ENCODE measurements around the gene BGN.

BGN gene

DNA sequence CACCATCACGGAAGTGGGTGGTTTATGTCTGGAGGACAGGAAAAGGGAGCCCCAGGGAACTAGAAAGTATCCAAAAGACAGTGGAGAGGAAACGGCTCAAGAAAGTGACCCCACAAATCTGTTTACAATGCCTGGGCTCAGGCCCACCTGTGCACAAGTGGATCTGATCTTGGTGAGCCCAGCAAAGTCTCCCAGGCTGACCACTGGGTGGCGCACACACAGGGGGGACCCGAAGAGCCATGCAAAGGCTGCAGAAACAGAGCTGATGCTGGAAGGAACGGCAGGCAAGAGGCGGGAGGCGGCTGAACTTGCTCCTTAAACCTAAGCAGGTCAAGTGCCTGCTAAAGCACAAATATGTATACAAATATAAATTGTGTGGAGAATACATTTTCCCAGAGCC lies 34.0 kb upstream of the BGN start:
- no peak for DNase-seq (ENCODE audit: low read depth)

DNA sequence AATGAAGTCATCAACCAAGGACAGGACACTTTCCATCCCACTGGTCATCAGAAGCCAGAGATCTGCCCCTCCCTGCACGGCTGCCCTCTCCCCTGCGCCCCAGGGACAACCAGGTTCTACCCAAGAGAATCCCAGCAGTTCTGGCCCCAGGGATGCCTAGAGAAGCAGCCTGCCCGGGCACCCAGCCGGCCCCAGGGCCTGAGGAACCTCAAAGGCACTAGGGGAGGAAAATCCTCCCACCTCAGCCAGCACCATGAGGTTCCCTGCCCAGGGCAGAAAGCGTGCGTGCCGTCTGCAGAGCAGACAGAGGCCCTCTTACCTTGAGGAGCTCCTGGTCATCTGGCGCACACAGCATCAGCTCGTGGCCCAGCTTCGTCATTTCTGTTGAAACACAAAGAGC lies 32.5 kb upstream of the BGN start:
- DNase-seq (ENCODE audit: low read depth) = no peak

DNA sequence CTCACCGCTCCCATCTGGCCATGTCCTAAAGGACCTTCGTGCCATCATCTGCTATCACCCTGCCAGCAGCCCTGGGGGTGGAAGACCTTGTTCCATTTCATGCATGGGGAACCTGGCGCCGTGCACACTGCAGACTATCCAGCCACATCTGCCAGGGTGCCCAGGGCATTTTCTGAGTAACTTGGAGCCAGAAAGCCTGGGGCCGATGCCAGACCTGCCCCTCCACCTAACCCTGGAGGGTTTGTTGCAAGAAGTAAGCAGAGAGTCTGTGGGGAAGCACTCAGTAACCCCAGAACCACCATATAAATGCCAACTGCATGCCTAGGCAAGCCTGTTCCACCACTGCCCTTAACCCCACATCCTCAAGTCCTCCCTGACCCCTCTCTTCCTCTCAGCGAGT lies 31.7 kb upstream of the BGN start:
- DNase-seq (ENCODE audit: low read depth) = no peak

DNA sequence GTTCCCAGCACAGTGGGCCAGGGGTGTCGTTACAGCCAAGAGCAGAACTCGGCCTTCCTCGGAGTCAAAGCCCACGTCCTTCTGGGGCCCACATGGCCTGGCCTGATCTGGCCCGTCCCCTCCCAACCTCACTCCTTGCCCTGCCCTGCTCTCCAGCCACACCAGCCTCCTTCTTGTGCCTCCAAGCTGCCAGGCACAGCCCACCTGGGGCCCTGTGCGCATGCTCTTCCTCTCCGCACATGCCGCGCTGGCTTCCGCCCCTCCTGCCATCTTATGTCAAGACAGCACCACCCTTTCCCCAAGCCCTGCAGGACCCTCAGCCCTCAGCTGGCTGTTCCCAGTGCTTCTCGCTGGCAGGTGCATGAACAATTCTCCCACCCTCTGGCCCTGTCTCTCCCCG lies 31.2 kb upstream of the BGN start:
- no peak for DNase-seq (ENCODE audit: low read depth)

DNA sequence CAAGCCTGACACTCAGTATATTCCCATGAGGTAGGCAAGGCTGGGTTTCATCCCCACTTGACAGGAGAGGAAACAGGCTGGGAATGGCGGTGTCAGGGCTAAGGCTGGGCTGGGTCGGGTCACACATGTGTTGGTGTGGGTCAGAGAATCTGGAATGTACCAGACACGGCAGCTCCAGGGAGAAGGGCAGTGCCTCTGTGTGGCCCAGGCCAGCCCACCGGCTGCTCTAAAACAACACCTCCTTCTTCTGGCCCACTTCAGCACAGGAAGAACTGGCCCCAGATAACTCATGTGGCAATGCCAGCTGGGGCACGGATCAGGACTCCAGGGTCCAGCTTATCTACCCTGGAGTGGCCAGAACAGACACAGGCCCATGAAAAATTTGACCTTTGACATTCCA lies 30.7 kb upstream of the BGN start:
- DNase-seq (ENCODE audit: low read depth) = no peak

DNA sequence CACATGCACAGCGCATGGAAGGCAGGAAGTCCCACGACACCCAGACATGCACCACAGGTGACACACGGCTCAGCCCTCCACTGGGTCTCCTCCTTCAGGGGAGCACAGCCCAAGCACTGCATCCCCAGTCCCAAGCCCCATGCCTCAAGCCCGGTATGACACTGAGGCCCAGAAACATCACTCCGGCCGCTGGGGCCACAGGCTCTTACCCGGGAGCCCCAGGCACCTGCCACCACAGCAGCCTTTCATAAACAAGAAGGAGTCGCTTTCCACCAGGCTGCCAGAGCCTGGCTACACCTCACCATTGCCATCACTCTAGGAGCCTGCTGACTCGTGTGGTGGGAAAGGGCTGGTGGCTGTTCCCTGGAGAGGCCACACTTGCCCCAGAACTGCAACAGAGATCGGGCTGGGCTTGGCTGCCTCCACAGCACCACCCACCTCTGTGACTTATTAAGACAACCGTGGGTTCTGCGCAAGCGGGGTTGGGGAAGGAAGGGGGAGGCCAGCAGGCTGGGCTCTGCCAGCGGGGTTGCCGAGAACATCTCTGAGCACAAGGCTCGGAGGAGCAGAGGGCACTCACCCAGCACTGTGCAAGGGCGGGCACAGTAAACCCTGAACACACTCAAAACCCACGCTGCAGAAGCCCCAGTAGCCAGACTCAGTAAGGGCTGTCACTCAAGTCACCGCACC lies 28.9 kb upstream of the BGN start:
- DNase-seq (ENCODE audit: low read depth) = no peak

DNA sequence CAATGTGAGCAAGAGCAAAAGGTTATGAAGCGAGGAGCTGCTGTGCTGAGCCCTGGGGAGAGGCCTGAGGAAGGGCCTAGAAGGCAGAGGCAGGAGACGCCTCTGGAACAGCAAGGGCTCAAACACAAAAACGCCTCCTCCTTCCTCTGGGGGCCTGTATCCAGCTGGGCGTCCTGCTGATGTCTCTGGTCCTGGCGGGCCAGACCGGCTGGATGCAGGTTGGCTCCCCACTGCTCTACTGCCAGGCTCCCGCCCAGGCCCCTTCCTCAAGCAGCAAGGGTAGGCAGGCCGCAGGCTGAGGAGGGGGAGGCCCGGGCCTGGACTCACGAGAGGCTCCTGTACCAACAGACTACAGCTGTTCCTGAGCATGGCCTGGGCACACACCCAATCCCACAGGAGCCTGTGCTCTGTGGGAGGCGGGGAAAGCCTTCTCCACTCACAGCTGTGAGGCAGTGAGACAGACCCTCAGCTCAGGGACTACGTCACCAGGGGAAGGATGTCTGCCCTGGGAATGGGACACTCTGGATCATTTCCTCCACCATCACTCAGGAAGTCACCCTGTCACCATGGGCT lies 26.7 kb upstream of the BGN start:
- no peak for DNase-seq (ENCODE audit: low read depth)

DNA sequence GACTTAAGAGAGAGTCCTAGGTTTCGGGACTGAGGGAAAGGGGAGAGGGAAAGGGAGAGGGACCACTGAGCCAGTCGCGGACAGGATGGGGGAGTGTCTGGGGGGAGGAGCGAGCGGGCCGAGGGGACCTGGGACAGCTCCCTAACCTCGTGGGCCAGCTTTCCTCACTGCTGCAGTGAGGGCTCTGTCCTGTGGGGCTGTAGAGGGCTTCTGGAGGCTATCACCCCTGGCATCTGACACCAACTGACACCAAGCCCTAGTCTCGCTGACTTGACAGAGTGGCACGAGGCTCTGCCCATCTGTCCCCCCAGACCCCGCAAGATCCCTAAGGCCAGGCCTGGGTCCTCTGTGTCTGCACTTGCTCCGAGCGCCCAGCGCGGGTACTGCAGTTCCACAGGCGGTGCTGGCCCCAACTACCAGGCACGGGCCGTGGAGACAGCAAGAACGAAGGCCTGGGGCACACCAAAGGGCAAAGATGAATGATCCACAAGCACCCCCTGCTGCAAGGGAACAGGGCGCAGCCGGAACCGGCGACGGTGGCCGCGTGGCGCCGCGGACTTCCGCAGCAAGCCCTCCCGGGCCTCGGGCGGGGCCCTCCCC lies 24.9 kb upstream of the BGN start:
- DNase-seq (ENCODE audit: low read depth) = no peak

DNA sequence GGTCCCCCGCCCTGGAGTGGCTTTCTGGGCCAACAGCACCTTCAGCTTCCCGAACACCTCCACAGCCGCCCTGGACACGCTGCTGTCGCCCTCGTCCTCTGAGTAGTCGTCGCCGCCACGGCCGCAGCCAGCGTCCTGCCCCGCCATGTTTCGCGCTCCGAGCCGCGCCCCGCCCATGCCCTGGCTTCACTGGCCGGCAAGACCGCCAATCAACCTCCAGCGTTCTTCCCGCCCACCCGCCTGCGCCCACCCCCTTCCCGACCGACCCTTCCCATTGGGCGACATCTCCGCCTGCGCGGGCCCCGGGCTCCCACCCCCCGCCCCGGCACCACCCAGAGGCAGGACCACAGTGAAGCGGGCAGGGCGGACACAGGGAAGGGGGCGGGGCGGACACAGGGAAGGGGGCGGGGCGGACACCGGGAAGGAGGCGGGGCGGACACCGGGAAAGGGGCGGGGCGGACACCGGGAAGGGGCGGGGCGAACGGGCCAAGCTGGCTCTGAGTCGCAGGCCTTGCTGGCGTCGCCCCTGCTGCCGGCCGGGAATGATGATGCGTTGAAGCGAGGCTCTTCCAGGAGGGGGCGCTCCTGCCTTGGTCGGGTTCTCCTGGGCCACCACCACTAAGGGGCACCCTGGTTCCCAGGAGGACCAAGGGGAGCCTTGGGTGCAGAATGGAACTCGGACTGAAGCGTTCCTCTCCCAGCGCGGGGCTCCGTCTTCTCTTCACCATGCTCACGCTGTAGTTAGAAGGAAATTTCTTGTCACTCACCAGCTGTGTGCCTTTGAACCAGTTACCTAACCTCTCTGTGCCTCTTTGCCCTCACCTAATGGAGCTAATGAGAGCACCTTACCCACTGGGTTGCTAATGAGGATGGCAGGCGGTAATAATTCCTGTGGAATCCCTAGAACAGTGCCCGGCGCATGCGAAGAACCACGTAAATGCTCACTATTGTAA lies 24.1 kb upstream of the BGN start, which contains the start of gene HAUS7:
HAUS7 (minus strand) TSS at position 166 of the 953 bp plus-strand sequence; CDS start at position 147, 19 bp downstream.
- DNase-seq (ENCODE audit: low read depth) = peak; percentile 71

DNA sequence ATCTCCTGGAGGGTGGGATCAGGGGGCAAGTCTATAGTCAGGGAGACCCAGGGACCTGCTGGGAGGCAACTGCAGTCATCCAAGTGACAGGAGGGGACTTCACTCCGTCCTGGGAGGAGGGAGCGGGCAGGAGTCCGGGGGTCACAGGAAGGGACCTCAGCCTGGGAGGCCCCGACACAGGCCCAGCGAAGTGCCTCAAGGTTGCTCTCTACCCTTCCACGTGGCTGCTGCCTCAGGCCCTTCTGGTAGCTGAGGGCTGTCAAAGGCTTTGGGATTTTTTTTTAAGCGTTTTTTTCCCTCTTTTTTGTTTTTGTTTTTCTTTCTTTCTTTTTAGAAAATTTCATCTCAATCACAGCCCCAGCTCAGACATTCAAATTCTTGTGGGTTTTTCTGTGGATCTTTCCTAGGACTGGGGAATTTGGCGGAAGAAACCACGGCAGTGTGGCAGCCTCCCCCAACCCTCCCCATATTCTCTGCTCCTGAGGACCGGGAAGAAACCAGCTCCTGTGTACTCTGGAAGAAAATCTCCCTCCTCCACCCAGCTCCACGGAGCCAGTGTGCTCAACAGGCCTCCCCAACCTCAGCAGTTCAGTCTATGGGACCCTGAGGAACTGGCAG lies 23.0 kb upstream of the BGN start:
- no peak for DNase-seq (ENCODE audit: low read depth)

DNA sequence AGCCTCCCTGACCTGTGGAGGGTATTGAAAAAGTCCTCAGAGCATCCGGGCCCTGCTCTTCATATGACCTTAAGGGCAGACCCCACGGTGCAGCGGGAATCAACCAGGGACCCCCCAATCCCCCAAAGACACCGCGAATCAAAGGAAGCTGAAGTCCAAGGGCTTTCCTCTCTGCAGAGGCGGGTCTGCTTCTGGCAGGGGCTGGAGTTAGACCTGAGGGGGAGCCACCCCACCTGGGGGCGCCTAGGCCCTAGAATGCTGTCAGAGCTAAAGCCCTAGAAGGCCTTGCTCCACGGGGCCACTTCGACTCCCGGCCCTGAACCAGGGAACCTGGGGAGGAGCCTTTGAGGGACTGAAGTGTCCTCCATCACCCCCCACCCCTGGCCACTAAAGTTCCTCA lies 21.7 kb upstream of the BGN start:
- no peak for DNase-seq (ENCODE audit: low read depth)

DNA sequence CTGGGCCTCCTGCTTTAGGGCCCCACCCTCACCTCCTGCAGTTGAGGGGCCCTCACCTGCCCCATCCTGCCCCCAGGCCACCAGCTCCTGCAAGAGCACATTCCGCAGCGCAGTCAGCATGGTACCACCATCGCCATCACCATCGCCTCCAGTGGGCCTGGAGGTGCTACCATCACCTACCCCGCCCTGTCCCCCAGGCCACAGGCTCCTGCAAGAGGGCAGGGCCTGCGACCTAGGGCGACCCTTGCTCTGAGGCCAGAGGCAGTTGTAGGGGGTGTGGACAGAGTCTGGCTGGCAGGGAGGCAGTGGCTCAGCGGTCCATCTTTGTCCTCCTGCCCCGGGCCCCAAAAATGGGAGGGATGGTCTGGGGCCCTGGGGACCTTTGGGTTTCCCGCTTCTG lies 20.5 kb upstream of the BGN start:
- DNase-seq (ENCODE audit: low read depth) = no peak

DNA sequence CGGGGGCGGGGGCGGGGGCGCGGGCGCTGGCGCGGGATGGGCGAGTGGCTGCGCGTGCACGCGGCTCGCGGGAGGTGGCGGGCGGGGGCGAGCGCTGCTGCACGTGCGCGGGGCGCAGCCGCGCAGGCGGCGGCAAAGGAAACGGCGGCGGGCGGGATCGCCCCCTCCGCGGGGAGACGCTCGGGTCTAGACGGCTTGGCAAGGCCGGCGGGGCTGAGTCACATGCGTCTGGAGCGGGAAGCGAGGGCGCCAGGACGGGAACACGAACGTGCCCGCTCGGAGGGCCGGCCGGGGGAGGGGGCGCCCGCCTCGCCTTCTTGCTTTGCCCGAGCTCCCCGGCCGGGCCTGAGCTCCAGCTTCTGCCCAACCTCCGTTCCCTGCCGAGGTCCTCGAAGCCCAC lies 20.1 kb upstream of the BGN start:
- no peak for DNase-seq (ENCODE audit: low read depth)

DNA sequence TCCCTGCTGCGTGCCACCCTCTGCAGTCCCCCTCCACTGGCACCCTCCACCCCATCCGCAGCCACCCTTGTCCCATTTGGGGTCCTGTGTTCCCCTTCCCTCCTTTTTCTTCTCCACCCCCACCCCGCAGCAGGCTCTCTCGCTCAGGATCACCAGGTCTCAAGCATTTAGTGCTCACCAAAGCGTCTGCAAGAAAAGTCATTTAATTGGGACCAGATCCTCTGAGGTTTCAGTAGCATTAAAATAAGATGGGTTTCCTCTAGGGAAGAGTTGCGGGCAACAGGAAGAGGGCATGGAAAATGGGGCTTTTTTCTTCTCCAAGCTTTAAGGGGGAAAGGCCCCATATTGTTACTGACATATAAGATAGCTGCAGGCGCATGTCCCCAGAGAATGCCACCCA lies 19.5 kb upstream of the BGN start:
- no peak for DNase-seq (ENCODE audit: low read depth)

DNA sequence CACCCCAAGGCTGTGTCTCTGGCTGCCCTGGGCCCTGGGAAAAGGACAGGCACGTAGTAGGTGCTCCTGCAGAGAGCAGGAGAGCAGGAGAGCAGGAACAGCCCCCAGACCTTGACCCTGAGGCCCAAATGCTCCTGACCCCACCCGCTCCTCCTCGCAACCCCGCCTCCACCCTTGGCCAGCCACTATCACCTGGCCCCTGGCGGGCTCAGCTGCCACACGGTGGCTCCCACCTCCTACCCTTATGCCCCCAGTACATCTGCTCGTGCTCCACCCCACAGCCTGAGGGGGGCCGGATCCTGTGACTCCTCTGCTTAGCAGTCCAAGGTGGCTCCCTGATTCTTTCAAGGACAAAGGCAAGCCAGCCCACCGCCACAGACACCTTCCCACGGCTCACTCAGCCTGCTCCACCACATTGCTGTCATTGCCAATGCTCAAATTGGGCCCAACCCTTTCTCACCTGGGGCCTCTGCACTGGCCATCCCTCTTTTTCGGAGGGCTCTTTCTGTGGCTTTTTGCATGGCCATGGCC lies 19.0 kb upstream of the BGN start:
- no peak for DNase-seq (ENCODE audit: low read depth)

DNA sequence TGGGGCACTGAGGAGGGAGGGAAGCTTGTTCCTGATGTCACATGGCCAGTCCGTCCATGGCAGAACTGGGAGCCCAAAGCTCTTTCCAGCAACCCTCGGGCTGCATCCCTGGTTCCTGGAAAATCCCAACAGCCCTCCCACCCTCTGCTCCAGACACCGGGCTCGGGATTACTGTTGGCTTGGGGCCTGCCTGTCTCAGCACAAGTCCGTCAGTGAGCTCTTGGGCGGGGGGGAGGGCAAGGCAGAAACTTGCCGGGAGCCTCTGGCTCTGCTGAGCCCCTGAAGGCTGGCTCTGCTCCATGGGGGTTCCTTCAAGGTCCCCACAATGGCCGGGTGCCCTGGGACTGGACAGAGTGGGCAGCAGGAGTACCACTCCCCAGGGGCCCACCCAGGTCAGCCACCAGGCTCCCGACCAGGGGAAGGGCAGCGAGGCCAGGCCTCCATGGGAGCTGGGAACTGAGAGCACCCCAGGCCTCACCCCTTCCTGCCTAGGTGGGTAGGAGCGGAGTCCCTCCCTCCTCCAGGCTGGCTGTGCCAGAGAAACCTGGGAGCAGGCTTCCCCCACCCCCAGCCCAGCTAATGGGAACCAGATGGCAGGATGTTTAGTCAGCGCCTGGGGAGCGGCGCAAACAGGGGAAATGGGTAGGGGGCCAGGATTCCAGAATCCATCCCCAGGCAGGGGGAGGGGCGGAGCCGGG lies 18.0 kb upstream of the BGN start:
- no peak for DNase-seq (ENCODE audit: low read depth)

DNA sequence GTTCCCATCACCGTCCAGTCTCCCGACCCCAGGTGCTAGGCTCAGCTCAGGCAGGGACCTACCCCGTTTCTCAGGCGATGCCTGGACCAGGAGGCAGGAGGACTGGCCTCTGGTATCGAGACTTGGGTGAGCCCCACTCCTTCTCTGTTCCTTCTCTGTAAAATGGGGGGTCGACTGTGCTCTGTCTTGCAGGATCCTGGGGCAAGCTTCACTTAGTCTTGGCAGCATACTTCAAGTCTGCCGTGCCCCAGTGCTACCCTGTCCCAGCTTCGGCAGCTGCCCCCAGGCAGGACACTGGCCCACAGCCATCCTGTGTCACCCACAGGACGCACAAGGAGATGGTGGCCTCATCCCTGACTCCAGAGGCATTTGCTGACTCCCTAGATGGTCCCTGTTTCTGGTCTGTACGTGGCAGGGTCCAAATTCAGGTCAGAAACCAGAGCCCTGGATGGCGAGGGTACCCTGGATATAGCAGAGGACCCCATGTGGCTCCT lies 17.4 kb upstream of the BGN start:
- no peak for DNase-seq (ENCODE audit: low read depth)

DNA sequence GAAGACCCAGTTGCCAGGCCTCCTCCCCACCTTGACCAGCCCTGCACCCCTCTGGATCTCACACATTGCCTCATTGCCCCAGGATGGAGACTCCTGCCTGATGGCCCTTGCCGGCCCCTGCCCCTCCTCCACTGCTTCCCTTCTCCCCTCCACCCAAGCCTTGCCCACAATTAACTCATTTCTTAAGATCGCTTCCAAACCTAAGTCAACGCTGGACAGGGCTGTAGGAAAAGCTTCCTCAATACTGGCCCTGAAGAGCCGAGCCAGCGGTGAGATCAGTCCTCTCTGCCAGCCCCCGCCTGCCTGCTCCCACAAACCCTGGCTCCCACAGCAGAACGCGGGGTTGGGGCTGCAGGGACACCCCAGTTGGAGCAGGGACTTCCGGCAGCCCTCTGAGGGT lies 16.9 kb upstream of the BGN start:
- DNase-seq (ENCODE audit: low read depth) = no peak

DNA sequence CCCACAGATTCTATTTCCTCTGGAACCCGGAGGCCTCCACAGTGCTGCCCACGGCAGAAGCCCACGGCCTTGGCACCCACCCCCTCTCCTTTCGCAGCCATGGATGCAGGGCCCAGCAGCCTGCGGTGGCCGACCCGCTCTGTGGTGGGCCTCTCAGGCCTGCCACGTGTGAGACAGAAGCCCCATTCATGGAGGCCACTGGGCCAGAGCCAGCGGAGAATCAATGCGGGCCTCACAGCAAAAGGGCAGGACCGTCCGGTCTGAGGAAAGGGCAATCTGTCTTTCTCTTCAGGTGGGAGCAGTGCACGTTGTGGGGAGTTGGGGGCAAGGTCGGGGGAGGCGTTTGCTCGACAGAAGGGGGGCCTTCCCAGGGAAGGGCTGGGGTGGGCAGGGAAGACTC lies 16.0 kb upstream of the BGN start:
- no peak for DNase-seq (ENCODE audit: low read depth)

DNA sequence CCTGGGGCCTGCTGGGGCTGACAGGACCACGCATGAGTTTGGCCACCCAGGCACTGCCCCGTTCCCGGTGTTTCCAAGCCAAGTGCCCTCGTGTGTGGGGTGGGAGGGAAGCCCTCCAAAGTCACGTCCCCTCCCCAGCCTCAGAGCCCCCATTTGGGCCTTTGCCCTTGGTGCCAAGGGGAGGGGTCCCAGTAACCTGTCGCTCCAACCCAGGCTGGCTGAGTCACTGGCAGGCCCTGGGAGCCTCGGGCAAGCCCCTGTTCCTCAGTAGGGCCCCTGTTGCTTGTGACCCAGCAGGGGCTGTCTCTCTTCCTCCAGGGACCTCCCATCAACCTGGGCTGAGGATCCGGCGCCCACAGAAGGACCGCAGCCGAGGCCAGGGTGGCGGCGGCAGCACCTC lies 13.7 kb upstream of the BGN start:
- no peak for DNase-seq (ENCODE audit: low read depth)

DNA sequence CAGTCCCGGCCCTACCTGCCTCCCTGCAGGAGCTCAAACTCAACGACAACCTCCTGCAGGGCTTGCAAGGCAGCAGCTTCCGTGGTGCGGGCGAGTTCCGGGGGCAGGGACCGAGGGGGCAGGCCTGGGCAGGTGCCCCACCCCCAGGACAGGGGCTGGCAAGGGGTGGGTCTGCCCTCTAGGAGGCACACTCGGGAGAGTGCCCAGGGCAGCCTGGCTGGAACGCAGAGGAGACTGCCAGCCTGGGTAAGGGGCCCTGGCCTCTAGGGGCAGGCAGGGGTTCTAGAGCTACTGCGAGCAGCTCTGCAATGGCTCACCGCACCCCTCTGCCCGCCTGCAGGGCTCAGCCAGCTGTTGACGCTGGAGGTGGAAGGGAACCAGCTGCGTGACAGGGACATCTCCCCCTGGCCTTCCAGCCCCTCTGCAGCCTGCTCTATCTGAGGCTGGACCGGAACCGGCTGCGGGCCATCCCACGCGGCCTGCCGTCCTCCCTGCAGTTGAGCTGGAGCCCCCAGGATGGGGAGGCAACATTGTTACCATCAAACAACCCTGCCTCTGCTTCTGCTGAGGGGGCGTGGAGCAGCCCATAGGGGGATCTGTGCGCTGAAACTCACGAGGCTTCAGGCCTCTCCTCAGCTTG lies 12.3 kb upstream of the BGN start:
- DNase-seq (ENCODE audit: low read depth) = no peak

All from stromal cell of bone marrow (primary cell).